Stomach smooth muscle (tissue), 2 donors: ENCODE measurements around the gene PKHD1.

Experiments used
- H3K27ac ChIP-seq: one replicate; pipeline ENCODE4 v1.7.0; 2013; ENCODE audit warnings: mild to moderate bottlenecking, low read length, inconsistent platforms
- H3K27me3 ChIP-seq, 2 donors: one replicate each; pipeline ENCODE4 v1.7.0; 2013; ENCODE audit warnings: low read length in 2 of 2; ENCODE audit not compliant: insufficient read depth in 2 of 2, control insufficient read depth in 1 of 2
- H3K36me3 ChIP-seq, 2 donors: one replicate each; pipeline ENCODE4 v1.7.0; 2013; ENCODE audit warnings: low read length in 2 of 2; ENCODE audit not compliant: control insufficient read depth in 2 of 2, insufficient read depth in 2 of 2
- H3K4me1 ChIP-seq: one replicate; pipeline ENCODE4 v1.7.0; 2013; ENCODE audit warnings: low read length; ENCODE audit not compliant: control insufficient read depth, insufficient read depth
- H3K4me3 ChIP-seq, 2 donors: one replicate each; pipeline ENCODE4 v1.7.0; 2013; ENCODE audit warnings: low read length in 2 of 2
- H3K9ac ChIP-seq, 2 donors: one replicate each; pipeline ENCODE4 v1.7.0; 2013; ENCODE audit warnings: low read length in 2 of 2, mild to moderate bottlenecking in 1 of 2
- H3K9me3 ChIP-seq, 2 donors: one replicate each; pipeline ENCODE4 v1.7.0; 2013; ENCODE audit warnings: low read length in 2 of 2; ENCODE audit not compliant: control insufficient read depth in 2 of 2
- donor health status: healthy.
- donor health status: Pancreatic carcinoma.

The PKHD1 gene

DNA sequence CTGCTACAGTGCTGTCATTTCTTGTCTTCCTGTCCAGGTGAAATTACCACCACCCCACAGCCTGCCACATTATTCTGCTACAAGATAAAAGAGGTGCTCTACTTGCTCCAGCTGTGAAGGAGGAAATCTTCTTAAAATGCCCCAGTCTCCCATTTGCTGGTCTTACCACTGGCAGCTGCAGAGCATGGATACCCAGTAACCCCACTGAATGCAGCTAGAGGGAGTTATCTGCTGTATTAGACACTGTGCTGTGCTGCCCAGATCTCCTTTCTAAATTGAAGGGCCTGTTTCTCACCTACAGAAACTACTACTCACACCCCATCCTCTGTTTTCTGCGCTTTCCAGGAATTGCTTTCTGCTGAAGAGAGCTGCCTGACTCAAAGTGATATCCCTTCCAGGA lies 517.8 kb downstream of the PKHD1 start:
- Histone ChIP-seq H3K9me3 (peaks cover 0 to 4% of the 10 kb centered on the region in 2 donors), H3K27ac (no peak overlapping the region), H3K36me3 (no peaks in the 10 kb centered on the region), H3K4me3 (no peak overlapping the region), H3K4me1 (no peaks in the 10 kb centered on the region), H3K27me3 (no peaks in the 10 kb centered on the region), H3K9ac (no peak overlapping the region)

DNA sequence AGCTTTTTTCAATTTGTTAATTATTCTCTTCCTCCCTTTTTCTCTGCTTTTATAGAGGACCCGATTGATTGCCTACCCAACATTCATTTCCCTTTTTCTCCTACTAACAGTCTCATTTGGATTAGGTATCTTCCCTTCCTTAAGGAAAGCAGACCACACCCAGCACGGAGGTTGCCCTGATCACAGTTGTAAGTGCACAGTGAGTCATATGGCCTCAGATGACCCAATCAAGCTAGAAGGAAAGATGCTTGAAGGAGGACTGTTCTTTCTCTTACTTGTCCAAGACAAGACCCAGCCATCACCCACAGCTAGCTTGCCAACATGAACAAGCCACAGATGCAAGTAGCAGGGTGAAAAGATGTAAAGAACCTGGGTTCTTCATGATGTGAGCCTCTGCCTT lies 518.6 kb downstream of the PKHD1 start:
- H3K9ac ChIP-seq: no peak overlapping the region
- no peaks in the 10 kb centered on the region for H3K27me3 ChIP-seq
- H3K27ac ChIP-seq: no peak overlapping the region
- no peaks in the 10 kb centered on the region for H3K36me3 ChIP-seq
- no peak overlapping the region for H3K4me3 ChIP-seq
- H3K9me3 ChIP-seq: peaks cover 0 to 4% of the 10 kb centered on the region in 2 donors
- H3K4me1 ChIP-seq: no peaks in the 10 kb centered on the region

DNA sequence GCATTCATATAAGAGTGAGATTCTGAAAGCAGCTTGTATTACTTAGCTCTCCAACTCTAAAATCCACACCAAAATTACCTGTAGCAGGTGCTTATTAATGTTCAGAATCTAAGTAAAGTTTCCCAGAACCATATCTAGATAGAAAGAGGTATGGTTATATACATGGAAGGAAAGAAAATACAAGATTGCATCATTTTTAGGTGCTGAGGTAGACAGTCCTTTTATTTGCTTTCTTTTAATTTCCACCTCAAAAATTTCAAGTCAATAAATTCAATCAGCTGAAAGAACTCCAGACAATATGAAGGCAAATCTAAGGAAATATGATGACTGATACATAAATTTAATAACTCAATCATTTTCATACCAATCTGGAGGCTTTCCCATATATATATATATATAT lies 521.9 kb downstream of the PKHD1 start:
- H3K9ac ChIP-seq: no peak overlapping the region
- H3K27me3 ChIP-seq: no peaks in the 10 kb centered on the region
- H3K4me1 ChIP-seq: no peaks in the 10 kb centered on the region

More for the DNA sequence above, 521.9 kb downstream of the PKHD1 start:
- Histone ChIP-seq H3K4me3 (no peak overlapping the region), H3K27ac (no peak overlapping the region), H3K36me3 (no peaks in the 10 kb centered on the region), H3K9me3 (no peaks in the 10 kb centered on the region)
